ELF-1 (cell line): ENCODE measurements around the gene ZFAND4.
"Not testable (repeated sequence)": the region's sequence is repeated elsewhere in the genome, so short reads cannot be mapped to it uniquely, and the experiment has no call there.

Experiments
- DNase-seq: peaks from one replicate; pipeline ENCODE4 v3.0.0-alpha.2; 2016; ENCODE audit warnings: low read depth, low spot score

The ZFAND4 gene

DNA sequence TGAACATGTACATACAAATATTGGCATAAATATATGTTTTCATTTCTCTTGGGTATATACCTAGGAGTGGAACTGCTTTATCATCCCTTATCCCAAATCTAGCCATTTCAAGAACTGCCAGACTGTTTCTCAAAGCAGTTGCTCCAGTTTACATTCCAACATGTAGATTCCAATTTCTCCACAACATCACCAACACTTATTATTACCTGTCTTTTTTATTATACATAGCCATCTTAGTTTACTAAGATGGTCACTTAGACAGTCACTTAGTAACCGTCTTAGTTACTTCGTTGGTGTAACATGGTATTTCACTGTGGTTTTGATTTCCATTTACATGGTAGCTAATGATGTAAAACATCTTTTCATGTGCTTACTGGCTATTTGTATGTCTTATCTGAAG, 82.7 kb downstream of the ZFAND4 start:
- no peak for DNase-seq

DNA sequence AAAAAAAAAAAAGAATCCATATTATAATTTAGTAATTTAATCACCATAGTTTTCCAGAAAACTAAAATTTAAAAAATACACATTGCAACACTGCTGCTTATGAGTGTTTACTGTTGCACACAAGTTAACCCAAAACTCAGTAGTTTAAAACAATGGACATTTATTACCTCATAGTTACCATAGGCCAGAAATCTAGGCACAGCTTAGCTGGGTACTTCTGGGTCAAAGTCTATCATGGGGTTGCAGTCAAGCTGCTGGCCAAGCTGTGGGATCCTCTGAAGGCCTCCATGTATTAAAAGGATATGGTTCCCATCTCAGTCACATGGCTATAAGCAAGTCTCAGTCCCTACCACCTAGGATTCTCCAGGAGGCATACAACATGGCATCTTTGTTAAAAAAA, 83.6 kb downstream of the ZFAND4 start:
- DNase-seq, result no peak

DNA sequence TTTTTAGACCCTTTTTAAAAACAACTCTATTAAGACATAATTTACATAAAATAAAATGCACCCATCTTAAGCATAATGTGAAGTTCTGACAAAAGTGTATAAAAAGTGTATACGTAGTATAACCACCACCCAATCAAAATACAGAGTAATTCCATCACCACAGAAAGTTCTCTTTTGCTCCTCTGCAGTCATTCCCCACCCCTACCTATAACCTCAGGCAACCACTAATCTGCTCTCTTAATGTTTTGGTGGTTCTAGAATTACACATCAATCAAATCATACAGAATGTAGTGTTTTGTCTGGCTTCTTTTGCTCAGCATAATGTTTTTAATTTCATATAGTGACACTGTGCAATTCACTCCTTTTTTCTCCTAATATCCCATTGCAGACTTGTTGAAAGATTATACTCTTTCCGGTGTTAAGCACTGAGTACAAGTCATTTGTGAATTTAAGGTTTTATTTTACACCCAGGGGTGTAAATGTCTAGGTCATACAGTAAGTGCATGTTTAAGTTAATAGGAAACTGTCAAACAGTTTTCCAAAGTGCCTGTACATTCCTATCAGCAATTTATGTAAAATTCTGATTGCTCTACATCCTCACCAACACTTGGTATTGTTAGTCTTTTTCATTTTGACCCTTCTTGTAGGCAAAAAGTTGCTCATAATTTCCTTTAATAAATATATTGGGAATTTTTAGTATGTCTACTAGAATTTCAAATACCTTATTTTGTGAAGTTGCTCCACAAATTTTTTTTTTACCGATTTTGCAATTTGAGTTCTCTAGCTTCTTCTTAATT, 86.3 kb downstream of the ZFAND4 start:
- DNase-seq, result no peak

DNA sequence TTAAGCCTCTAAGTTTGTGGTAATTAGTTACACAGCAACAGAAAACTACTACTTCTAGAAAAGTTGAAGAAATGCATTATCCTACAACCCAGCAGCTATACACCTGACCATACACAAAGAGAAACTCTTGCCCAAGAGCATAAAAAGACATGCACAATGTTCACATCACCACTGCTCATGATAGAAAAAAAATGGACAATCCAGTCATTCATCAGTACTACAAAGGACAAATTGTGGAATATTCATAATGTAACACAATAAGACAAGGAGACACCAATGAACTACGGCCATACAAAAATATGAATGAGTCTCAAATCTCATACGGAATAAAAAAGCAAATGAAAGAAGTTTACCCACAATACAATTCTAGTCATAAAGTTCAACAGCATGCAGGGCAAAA, 87.4 kb downstream of the ZFAND4 start:
- no peak for DNase-seq

DNA sequence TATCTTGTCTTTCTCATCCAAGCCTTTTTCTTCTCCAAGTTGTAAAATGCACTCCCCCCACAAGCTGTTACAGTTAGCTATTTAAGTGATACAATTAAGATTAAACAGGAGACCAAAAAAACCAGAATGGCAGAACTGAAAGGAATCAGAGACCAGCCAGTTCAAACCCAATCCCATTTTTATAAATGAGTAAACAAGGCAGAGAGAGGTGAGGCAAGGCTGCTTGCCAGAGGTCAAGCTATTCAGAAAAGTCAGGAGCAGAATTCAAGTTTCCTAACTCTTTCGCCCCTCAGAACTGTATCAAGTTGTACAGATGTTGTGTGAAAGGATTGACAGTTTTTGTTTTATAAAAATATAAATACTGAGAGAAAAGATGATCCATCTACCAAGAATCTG, 90.2 kb downstream of the ZFAND4 start:
- DNase-seq, result no peak

DNA sequence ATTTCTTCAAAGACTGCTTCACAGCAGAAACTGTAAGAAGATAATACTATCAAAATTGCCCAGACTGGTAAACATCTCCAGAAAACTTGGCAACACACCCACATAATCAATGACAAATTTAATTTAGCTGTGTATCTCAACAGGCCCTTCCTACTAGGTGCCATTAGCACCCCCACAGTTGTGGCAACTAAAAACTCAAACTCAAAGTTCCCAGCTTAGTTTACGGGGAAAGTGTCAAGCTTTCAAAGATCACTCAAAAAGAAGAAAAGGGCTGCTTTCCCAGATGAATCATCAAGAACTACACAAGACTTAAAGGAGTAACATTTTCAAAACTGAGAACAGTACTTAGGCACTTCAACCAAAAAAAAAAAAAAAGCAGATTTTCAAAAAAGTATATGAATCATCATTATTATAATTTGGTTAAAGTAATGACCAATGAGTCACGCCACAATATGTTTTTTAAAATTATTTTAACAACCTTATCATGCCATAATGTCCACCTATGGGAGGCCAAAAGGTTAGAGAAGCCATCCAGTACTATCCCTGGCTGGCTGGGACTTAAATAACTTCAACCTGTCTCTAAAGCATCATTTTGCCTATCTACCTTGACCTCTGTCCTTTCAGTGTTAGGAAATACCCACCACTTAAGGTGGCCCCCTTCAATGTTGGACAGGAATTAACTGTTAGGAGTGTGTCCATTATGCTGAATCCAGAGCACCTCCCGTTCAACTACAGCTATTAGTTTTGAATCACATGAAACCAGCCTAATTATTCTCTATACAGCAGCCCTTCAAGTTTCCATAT, 90.8 kb downstream of the ZFAND4 start:
- no peak for DNase-seq

DNA sequence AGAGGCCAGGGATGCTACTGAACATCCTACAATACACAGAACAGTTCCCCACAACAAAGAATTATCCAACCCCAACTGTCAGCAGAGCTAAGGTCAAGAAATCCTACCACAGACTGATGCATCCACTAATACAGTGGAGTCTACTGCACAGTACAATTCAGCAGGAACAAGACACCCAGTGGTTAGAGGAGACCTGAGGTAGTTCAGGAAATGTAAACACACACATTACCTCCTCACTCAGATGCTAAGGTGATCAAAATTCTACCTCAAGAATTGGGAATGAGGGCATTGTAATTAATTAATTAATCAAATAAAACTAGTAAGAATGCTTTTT, 91.4 kb downstream of the ZFAND4 start:
- no peak for DNase-seq

DNA sequence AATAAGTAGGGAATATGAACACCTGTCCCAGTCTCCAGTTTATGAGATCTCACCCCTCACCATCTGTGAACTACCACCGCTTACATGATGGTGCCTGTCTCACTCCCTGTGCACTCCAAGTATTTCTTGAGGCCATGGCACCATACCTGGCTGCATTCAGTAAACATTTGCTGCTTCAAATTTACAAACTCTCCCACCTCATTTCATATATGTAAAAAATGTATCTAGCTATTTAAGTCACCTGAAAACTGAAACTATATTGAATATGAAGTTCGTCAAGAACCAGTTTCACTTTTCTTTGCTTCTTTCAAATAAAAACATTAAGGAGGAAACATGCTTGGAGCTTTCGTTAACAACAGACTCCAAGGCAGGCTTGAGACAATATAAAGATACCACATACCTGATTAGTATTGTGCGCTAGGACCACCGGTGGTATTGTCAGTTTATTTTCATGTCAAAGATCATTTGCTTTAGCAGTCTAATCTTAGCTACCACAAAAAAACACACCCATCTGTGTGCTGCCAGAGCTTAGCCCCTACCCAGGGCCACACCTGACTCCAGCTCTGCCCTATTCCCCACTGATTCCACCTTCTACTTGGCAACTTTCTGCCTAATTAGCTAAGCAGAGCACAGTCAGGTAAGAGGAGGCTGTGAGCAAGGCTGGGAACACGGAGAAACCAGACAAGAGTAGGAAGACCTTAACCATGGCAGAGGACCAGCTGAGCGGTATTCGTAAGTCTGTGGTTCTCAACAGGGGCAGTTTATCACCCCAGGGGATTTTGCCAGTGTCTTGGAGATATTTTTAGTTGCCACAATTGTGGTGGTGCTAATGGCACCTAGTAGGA, 92.0 kb downstream of the ZFAND4 start:
- no peak for DNase-seq

DNA sequence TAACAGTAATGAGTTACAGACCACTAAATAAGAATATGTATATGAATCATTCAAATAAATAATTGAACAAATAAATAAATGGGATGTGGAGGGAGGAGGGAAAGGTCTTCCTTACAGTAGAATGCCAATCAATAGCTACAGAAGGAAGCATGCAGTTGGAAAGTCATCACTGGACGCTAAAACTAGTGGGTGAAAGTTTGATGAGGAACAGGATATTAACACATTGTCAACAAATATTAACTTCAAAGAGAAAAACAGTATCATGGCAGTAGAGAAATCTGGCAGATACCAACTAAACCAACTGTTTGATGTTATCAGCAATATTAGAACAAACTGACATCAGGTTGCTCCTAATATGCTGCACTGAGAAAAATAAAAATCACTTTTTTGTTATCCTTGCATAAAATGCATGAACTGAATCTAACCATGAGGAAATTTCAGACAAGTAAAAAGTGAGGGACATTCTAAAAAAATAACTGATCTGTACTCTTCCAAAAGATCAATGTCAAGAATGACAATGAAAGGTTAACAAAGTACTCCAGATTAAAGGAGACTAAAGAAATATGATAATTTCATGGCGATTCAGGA, 94.1 kb downstream of the ZFAND4 start:
- no peak for DNase-seq

DNA sequence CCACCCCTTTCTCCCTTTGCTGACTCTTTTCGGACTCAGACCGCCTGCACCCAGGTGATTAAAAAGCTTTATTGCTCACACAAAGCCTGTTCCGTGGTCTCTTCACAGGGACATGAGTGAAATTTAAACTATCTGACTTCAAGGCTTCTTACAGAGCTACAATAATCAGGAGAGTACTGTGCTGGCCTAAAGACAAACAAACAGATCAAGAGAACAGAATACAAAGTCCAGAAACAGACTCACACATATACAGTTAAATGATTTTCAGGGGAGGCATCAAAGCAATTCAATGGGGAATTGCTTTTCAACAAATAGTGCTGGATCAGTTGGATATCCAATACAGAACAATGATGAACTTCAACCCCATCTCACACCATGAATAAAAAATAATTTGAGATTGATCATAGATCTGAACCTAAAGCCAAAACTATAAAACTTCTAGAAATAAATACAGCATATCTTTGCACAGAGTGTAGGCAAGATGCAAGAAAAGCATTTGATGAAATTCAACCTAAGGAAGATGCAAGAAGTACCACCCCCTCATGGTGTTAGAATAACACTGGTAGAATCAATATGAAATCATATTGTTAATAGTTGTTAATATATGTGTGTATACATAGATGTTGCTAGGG, 96.5 kb downstream of the ZFAND4 start:
- no peak for DNase-seq

DNA sequence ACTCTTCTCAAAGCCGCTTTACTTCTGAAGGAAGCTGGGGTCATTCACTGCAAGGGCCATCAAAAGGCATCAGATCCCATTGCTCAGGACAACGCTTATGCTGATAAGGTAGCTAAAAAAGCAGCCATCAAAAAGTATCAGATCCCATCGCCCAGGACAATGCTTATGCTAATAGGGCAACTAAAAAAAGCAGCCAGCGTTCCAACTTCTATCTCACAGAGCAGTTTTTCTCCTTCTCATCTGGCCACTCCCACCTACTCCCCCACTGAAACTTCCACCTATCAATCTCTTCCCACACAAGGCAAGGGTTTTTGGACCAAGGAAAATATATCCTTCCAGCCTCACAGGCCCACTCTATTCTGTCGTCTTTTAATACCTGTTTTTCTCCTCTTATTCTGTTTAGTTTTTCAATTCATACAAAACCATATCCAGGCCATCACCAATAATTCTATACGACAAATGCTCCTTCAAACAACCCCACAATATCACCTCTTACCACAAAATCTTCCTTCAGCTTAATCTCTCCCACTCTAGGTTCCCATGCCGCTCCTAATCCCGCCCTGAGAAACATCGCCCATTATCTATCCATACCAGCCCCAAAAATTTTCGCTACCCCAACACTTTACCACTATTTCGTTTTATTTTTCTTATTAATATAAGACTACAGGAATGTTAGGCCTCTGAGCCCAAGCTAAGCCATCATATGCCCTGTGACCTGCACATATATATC, 97.4 kb downstream of the ZFAND4 start:
- not testable (repeated sequence) for DNase-seq

DNA sequence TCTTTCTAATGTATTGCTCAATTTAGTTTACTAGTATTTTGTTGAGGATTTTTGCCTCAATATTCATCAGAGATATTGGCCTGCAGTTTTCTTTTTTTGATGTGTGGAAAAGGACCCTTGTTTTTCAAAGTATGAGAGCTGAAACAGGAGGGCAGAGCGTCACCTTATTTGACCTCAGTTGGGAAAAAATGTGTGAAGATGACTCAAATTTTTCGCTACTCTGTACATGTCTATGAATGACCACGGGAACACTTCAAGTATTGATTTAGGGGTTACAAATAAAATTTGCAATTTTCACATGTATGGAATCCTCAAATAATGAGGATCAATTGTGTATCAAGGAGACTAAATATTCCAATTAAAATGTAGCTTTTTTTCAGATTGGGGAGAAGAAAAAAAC, 103.1 kb downstream of the ZFAND4 start:
- no peak for DNase-seq

DNA sequence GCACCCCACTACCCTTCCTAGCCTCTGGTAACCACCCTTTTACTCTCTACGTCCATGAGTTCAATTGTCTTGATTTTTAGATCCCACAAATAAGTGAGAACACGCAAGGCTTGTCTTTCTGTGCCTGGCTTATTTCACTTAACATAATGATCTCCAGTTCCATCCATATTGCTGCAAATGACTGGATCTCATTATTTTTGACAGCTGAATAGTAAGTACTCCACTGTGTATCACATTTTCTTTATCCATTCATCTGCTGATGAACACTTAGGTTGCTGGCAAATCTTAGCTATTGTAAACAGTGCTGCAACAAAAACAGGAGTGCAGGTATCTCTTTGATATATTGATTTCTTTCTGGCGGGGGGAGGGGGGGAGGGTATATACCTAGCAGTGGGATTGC, 106.2 kb downstream of the ZFAND4 start:
- DNase-seq, result no peak
